ENCODE results near the gene IFT80. TPM values are rescaled to one million over a fixed set of nuclear protein-coding genes. Genes with fewer than 3 reads are reported as not detected.
"Not testable (repeated sequence)": the region's sequence is repeated elsewhere in the genome, so short reads cannot be mapped to it uniquely, and the experiment has no call there.

The IFT80 gene
- total RNA-seq, 1 donor from 2014 or later: 17.7 TPM

GRCh38 chr3:160365869-160366522 lies 33.0 kb downstream of the IFT80 start:
- no peak for DNase-seq (ENCODE audit: low read depth, low spot score)

GRCh38 chr3:160362896-160363295 lies 36.1 kb downstream of the IFT80 start:
- DNase-seq (ENCODE audit: low read depth, low spot score): not testable (repeated sequence)

GRCh38 chr3:160355826-160356225 lies 43.2 kb downstream of the IFT80 start:
- no peak for DNase-seq (ENCODE audit: low read depth, low spot score)

- no peak for DNase-seq (ENCODE audit: low read depth, low spot score)
Measured at GRCh38 chr3:160346511-160346910, 52.5 kb downstream of the IFT80 start.

GRCh38 chr3:160343132-160343531 lies 55.9 kb downstream of the IFT80 start:
- no peak for DNase-seq (ENCODE audit: low read depth, low spot score)

GRCh38 chr3:160340351-160340750 lies 58.7 kb downstream of the IFT80 start:
- DNase-seq (ENCODE audit: low read depth, low spot score): no peak

- peak; percentile 15 for DNase-seq (ENCODE audit: low read depth, low spot score)
Measured at GRCh38 chr3:160331127-160331937, 67.7 kb downstream of the IFT80 start.

GRCh38 chr3:160330690-160331089 lies 68.3 kb downstream of the IFT80 start:
- no peak for DNase-seq (ENCODE audit: low read depth, low spot score)

- no peak for DNase-seq (ENCODE audit: low read depth, low spot score)
Measured at GRCh38 chr3:160330109-160330508, 68.9 kb downstream of the IFT80 start.

GRCh38 chr3:160326286-160326685 lies 72.7 kb downstream of the IFT80 start:
- not testable (repeated sequence) for DNase-seq (ENCODE audit: low read depth, low spot score)

- not testable (repeated sequence) for DNase-seq (ENCODE audit: low read depth, low spot score)
Measured at GRCh38 chr3:160321821-160322220, 77.2 kb downstream of the IFT80 start.

GRCh38 chr3:160319322-160319721 lies 79.7 kb downstream of the IFT80 start:
- no peak for DNase-seq (ENCODE audit: low read depth, low spot score)

- no peak for DNase-seq (ENCODE audit: low read depth, low spot score)
Measured at GRCh38 chr3:160314995-160315394, 84.0 kb downstream of the IFT80 start.

- DNase-seq (ENCODE audit: low read depth, low spot score): no peak
Measured at GRCh38 chr3:160312014-160312624, 86.9 kb downstream of the IFT80 start.

- no peak for DNase-seq (ENCODE audit: low read depth, low spot score)
Measured at GRCh38 chr3:160302806-160303205, 96.2 kb downstream of the IFT80 start.

- DNase-seq (ENCODE audit: low read depth, low spot score): no peak
Measured at GRCh38 chr3:160296591-160296990, 102.4 kb downstream of the IFT80 start.

- DNase-seq (ENCODE audit: low read depth, low spot score): no peak
Measured at GRCh38 chr3:160291909-160292299, 107.1 kb downstream of the IFT80 start.

GRCh38 chr3:160291290-160291908 lies 107.6 kb downstream of the IFT80 start:
- no peak for DNase-seq (ENCODE audit: low read depth, low spot score)

GRCh38 chr3:160287666-160288065 lies 111.4 kb downstream of the IFT80 start:
- DNase-seq (ENCODE audit: low read depth, low spot score): no peak

GRCh38 chr3:160286231-160286630 lies 112.8 kb downstream of the IFT80 start:
- no peak for DNase-seq (ENCODE audit: low read depth, low spot score)

- DNase-seq (ENCODE audit: low read depth, low spot score): no peak
Measured at GRCh38 chr3:160280836-160281235, 118.2 kb downstream of the IFT80 start.

GRCh38 chr3:160279657-160280056 lies 119.4 kb downstream of the IFT80 start:
- no peak for DNase-seq (ENCODE audit: low read depth, low spot score)
